DOHH2 (cell line): ENCODE results near the gene PRELID2.
"Not testable (repeated sequence)": the region's sequence is repeated elsewhere in the genome, so short reads cannot be mapped to it uniquely, and the experiment has no call there.

Experiments used
- H3F3A ChIP-seq: fragments of 200-600 bp; sonication (generic), shearing (Covaris generic); 2 replicates; pipeline ENCODE4 v1.6.0; 2016; ENCODE audit warnings: antibody characterized with exemption, mild to moderate bottlenecking; ENCODE audit not compliant: control insufficient read depth, insufficient read depth
- H3K27ac ChIP-seq: fragments of 200-600 bp; sonication (generic); 2 replicates; pipeline ENCODE4 v1.5.1; 2014; ENCODE audit warnings: low read depth, mild to moderate bottlenecking, low read length, moderate library complexity
- H3K27me3 ChIP-seq: fragments of 200-600 bp; sonication (generic); 2 replicates; pipeline ENCODE4 v1.6.1; 2014; ENCODE audit warnings: mild to moderate bottlenecking, low read length, mixed read lengths; ENCODE audit not compliant: control insufficient read depth
- H3K36me3 ChIP-seq: fragments of 200-600 bp; sonication (generic); 2 replicates; pipeline ENCODE4 v1.6.1; 2014; ENCODE audit warnings: mild to moderate bottlenecking, low read length, moderate library complexity, mixed read lengths; ENCODE audit not compliant: control insufficient read depth
- H3K4me1 ChIP-seq: fragments of 200-600 bp; sonication (generic); 2 replicates; pipeline ENCODE4 v1.6.1; 2014; ENCODE audit warnings: mild to moderate bottlenecking, low read length, mixed read lengths; ENCODE audit not compliant: control insufficient read depth
- H3K4me2 ChIP-seq: fragments of 200-600 bp; sonication (generic); 2 replicates; pipeline ENCODE4 v1.6.0; 2014; ENCODE audit warnings: mild to moderate bottlenecking, low read length, moderate library complexity
- H3K4me3 ChIP-seq: fragments of 200-600 bp; sonication (generic); 2 replicates; pipeline ENCODE4 v1.5.1; 2014; ENCODE audit warnings: mild to moderate bottlenecking, low read length, mixed read lengths
- H3K79me2 ChIP-seq: fragments of 200-600 bp; sonication (generic); 2 replicates; pipeline ENCODE4 v1.6.1; 2014; ENCODE audit warnings: mild to moderate bottlenecking, low read length, mixed read lengths; ENCODE audit not compliant: control insufficient read depth
- H3K9me2 ChIP-seq: fragments of 200-600 bp; sonication (generic); replicated peaks from 2 replicates; pipeline ENCODE4 v1.6.1; 2014; ENCODE audit warnings: mild to moderate bottlenecking, low read length, mixed read lengths; ENCODE audit not compliant: control insufficient read depth
- H3K9me3 ChIP-seq: fragments of 200-600 bp; sonication (generic); 2 replicates; pipeline ENCODE4 v1.6.1; 2014; ENCODE audit warnings: antibody characterized with exemption, low read length, mixed read lengths; ENCODE audit not compliant: control insufficient read depth, insufficient read depth
- H4K20me1 ChIP-seq: fragments of 200-600 bp; sonication (generic); 2 replicates; pipeline ENCODE4 v1.6.0; 2014; ENCODE audit warnings: low read depth, mild to moderate bottlenecking, antibody characterized with exemption, low read length, moderate library complexity; ENCODE audit not compliant: control insufficient read depth, insufficient read depth
- EZH2phosphoT487 ChIP-seq: fragments of 200-600 bp; sonication (generic); IDR thresholded peaks from 2 replicates; pipeline ENCODE4 v1.6.1; 2017; ENCODE audit warnings: borderline replicate concordance, mild to moderate bottlenecking, antibody characterized with exemption, low read length, moderate library complexity, mixed read lengths
- TF ChIP-seq, protein P1 (sequence below): fragments of 200-600 bp; sonication (generic); IDR thresholded peaks from one replicate; pipeline ENCODE4 v1.5.1; 2014; ENCODE audit warnings: antibody characterized with exemption, mild to moderate bottlenecking, low read depth, low read length; ENCODE audit not compliant: poor library complexity, severe bottlenecking

PRELID2 gene

DNA sequence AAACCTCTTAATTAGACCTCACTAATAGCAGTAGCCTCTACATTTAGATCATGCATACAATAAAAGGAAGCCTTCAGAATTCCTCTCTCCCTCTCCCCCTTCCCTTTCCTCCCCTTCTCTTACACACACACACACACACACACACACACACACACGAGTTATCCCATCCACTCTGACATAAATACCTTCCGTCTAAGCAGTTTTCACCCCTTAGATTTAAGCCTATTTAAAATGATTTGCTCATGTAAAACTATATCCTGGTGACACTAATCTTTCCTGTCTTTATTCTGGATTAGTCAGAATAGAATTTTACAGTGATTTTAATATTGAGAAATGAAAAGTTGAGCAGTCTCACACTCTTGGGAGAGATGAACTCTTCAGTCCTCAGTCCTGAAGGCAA is 35.0 kb downstream of the PRELID2 start:
- Histone ChIP-seq H3K27me3 (no peaks in the 10 kb centered on the region), H3K79me2 (no peaks in the 10 kb centered on the region), H4K20me1 (no peaks in the 10 kb centered on the region), H3K4me2 (no peak overlapping the region), H3K27ac (no peak overlapping the region), H3K9me3 (no peaks in the 10 kb centered on the region), H3K4me1 (no peaks in the 10 kb centered on the region), H3K36me3 (no peaks in the 10 kb centered on the region), H3F3A (no peaks in the 10 kb centered on the region), H3K9me2 (no peaks in the 10 kb centered on the region), H3K4me3 (no peak overlapping the region)
- TF ChIP-seq EZH2phosphoT487 = no peak
- TF ChIP-seq, protein P1, sequence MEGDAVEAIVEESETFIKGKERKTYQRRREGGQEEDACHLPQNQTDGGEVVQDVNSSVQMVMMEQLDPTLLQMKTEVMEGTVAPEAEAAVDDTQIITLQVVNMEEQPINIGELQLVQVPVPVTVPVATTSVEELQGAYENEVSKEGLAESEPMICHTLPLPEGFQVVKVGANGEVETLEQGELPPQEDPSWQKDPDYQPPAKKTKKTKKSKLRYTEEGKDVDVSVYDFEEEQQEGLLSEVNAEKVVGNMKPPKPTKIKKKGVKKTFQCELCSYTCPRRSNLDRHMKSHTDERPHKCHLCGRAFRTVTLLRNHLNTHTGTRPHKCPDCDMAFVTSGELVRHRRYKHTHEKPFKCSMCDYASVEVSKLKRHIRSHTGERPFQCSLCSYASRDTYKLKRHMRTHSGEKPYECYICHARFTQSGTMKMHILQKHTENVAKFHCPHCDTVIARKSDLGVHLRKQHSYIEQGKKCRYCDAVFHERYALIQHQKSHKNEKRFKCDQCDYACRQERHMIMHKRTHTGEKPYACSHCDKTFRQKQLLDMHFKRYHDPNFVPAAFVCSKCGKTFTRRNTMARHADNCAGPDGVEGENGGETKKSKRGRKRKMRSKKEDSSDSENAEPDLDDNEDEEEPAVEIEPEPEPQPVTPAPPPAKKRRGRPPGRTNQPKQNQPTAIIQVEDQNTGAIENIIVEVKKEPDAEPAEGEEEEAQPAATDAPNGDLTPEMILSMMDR = no peak

GRCh38 chr5:145798503-145798902 is 36.6 kb downstream of the PRELID2 start:
- H3K9me3 ChIP-seq, H3K9me2 ChIP-seq, H3K27ac ChIP-seq, H3K27me3 ChIP-seq, H3F3A ChIP-seq, H4K20me1 ChIP-seq, H3K79me2 ChIP-seq, H3K4me2 ChIP-seq, H3K4me3 ChIP-seq, H3K4me1 ChIP-seq, H3K36me3 ChIP-seq: not testable (repeated sequence)

- Histone ChIP-seq H3K27me3 (no peaks in the 10 kb centered on the region), H3K27ac (no peak overlapping the region)
These were observed 37.8 kb downstream of the PRELID2 start for GRCh38 chr5:145797336-145797735.

DNA sequence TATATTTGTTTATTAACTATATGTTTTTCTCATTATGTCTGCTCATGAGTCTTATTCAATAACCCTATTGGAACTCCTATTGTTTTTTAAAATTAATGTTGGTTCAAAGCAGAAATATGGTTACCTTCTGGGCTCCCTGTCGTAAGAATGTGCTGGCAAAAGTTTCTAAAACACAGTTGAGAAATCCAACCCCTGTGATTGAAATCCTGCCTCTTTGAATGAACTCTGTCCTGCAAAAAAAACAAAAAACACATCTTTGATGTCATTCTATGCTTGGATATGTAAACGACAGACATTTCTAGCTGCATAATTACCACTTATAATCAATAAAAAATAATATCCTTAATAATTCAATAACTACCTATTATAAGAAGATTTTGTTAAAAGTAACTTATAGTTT is 38.8 kb downstream of the PRELID2 start:
- no peaks in the 10 kb centered on the region for H3K4me1 ChIP-seq
- no peak overlapping the region for H3K4me2 ChIP-seq
- H4K20me1 ChIP-seq = no peaks in the 10 kb centered on the region
- no peak for TF ChIP-seq EZH2phosphoT487
- no peak overlapping the region for H3K4me3 ChIP-seq
- no peak overlapping the region for H3K27ac ChIP-seq
- H3K79me2 ChIP-seq = no peaks in the 10 kb centered on the region
- H3K27me3 ChIP-seq = no peaks in the 10 kb centered on the region
- no peaks in the 10 kb centered on the region for H3K36me3 ChIP-seq
- H3K9me2 ChIP-seq = no peaks in the 10 kb centered on the region
- H3K9me3 ChIP-seq = no peaks in the 10 kb centered on the region
- no peaks in the 10 kb centered on the region for H3F3A ChIP-seq

More at GRCh38 chr5:145797336-145797735, 37.8 kb downstream of the PRELID2 start:
- Histone ChIP-seq H3F3A (no peaks in the 10 kb centered on the region), H3K9me2 (no peaks in the 10 kb centered on the region), H3K4me1 (no peaks in the 10 kb centered on the region), H3K79me2 (no peaks in the 10 kb centered on the region), H3K9me3 (no peaks in the 10 kb centered on the region), H3K4me3 (no peak overlapping the region), H4K20me1 (no peaks in the 10 kb centered on the region), H3K4me2 (no peak overlapping the region), H3K36me3 (no peaks in the 10 kb centered on the region)
- TF ChIP-seq, protein P1 = no peak
- no peak for TF ChIP-seq EZH2phosphoT487
